SK-N-MC (cell line): ENCODE measurements around the gene PHF8.

Source experiments
- EZH2 ChIP-seq: fragments of 200-600 bp; sonication (generic); IDR thresholded peaks from one replicate; pipeline ENCODE4 v1.6.1; 2017; ENCODE audit warnings: antibody characterized with exemption
- FOXP2 ChIP-seq: optimal IDR thresholded peaks from 2 replicates; pipeline ENCODE3; 2011; ENCODE audit warnings: mild to moderate bottlenecking, moderate library complexity; ENCODE audit not compliant: insufficient read depth; ENCODE audit errors: extremely low read length, control extremely low read depth
- POLR2AphosphoS5 ChIP-seq: IDR thresholded peaks from 2 replicates; pipeline ENCODE4 v1.6.1; 2012; ENCODE audit warnings: mild to moderate bottlenecking, low read depth, low read length, borderline replicate concordance

DNA sequence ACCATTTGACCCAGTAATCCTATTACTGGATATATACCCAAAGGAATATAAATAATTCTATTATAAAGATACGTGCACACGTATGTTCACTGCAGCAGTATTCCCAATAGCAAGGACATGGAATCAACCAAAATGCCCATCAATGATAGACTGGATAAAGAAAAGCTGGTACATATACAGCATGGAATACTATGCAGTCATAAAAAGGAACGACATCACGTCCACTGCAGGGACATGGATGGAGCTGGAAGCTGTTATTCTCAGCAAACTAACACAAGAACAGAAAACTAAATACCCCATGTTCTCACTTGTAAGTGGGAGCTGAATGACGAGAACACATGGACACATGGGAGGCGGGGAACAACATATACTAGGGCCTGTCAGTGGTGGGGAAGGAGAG, 69.7 kb downstream of the PHF8 start:
- TF ChIP-seq EZH2 (no peak), POLR2AphosphoS5 (no peak), FOXP2 (no peak)
